Epithelial cell of esophagus (primary cell): Measurements from ENCODE around the gene HLA-DPA1.

ENCODE experiments used
- DNase-seq: peaks from one replicate; pipeline ENCODE4 v3.0.0; 2010; ENCODE audit warnings: low read depth
- H3K4me3 ChIP-seq: 2 replicates; pipeline ENCODE4 v1.5.1; 2011; ENCODE audit warnings: mild to moderate bottlenecking, low read length, control low read depth
- CTCF ChIP-seq: IDR thresholded peaks from 2 replicates; pipeline ENCODE4 v1.5.1; 2011; ENCODE audit warnings: low read depth, mild to moderate bottlenecking, low read length, control low read depth, inconsistent platforms; ENCODE audit not compliant: insufficient read depth; ENCODE audit errors: missing control alignments

The HLA-DPA1 gene

GRCh38 chr6:33081098-33081824 lies 7.8 kb upstream of the HLA-DPA1 start:
- H3K4me3 ChIP-seq = no peak overlapping the region

GRCh38 chr6:33080127-33081089 lies 7.0 kb upstream of the HLA-DPA1 start:
- DNase-seq = peak; percentile 27
- H3K4me3 ChIP-seq = no peak overlapping the region

More at GRCh38 chr6:33081098-33081824, 7.8 kb upstream of the HLA-DPA1 start:
- no peak for TF ChIP-seq CTCF
- DNase-seq = no peak

GRCh38 chr6:33079580-33079979 lies 6.1 kb upstream of the HLA-DPA1 start:
- DNase-seq = no peak
- TF ChIP-seq CTCF = no peak
- no peak overlapping the region for H3K4me3 ChIP-seq

More at GRCh38 chr6:33080127-33081089, 7.0 kb upstream of the HLA-DPA1 start:
- TF ChIP-seq CTCF = no peak

- no peak for DNase-seq
- no peak for TF ChIP-seq CTCF
- H3K4me3 ChIP-seq = no peak overlapping the region
Measured at GRCh38 chr6:33078919-33079521, 5.6 kb upstream of the HLA-DPA1 start.

GRCh38 chr6:33078442-33078841 lies 5.0 kb upstream of the HLA-DPA1 start:
- H3K4me3 ChIP-seq = no peak overlapping the region
- no peak for TF ChIP-seq CTCF
- DNase-seq = no peak

- no peak overlapping the region for H3K4me3 ChIP-seq
- TF ChIP-seq CTCF = no peak
- no peak for DNase-seq
Measured at GRCh38 chr6:33077908-33078307, 4.5 kb upstream of the HLA-DPA1 start.
